CD4-positive, alpha-beta T cell treated with Interleukin-6 at 100 ng/mL for 8 hours (primary cell): ENCODE results near the gene CKMT2.
A peak's percentile ranks its signal among the peaks of the same experiment; 100 is the strongest.
"Not testable (repeated sequence)": the region's sequence is repeated elsewhere in the genome, so short reads cannot be mapped to it uniquely, and the experiment has no call there.

Source experiments
- DNase-seq: peaks from one replicate; pipeline ENCODE4 v3.0.0-alpha.2; 2020; ENCODE audit warnings: mixed read lengths, low spot score

CKMT2 gene

DNA sequence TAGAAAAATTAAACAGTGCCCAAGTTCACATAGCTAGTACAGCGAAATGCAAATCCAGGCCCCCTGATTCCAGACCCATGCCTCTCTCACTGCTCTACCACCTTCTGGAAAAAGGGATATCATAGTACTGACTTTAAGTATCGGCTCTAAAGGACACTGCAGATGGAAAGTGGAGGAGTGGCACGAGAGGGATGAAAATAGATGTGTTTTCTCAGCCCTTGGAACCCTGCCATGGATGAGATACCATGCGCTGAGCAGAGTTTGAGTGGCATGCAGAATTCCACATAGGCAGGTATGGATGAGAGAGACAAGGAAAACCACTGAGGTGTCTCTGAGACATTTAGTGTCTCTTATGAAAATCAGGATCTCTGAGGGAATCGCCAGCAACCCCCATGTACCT, 18.8 kb downstream of the CKMT2 start:
- no peak for DNase-seq

DNA sequence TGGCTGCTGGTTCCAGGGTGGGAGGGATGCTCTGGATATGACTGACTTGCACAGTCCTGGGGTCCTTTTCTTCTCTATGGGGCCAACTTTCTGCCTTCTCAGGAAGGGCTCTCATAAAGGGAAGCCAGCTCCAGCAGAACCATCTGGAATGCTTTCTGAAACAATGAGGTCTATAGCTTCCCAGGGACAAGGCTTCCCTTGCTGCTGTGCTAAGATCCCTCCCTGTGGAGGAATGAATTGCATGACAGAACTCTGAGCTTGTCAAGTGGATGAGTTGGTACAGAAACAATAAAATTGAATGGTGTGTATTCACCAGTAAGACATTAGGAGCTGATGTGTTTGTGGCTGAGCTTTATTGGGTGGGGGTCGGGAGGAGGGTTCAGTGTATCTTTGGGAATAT, 19.8 kb downstream of the CKMT2 start:
- no peak for DNase-seq

DNA sequence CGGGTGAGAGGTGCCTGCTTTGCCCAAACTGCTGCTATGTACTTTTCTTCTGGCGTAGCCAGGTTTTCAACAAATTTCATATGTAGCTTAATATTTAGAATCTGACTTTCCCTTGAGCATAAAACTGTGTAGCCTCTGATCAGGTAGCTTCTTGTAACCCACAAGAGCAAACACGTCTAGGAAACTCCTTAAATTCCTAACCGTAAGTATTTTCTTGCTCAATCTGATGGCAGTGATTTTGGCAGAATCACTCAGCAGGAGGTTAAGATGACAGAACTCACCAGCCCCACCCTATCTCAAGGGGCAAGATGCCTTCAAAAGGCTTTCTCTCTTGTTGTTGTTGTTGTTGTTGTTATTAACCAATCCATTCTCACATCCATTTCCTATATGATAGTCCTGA, 20.8 kb downstream of the CKMT2 start:
- no peak for DNase-seq

DNA sequence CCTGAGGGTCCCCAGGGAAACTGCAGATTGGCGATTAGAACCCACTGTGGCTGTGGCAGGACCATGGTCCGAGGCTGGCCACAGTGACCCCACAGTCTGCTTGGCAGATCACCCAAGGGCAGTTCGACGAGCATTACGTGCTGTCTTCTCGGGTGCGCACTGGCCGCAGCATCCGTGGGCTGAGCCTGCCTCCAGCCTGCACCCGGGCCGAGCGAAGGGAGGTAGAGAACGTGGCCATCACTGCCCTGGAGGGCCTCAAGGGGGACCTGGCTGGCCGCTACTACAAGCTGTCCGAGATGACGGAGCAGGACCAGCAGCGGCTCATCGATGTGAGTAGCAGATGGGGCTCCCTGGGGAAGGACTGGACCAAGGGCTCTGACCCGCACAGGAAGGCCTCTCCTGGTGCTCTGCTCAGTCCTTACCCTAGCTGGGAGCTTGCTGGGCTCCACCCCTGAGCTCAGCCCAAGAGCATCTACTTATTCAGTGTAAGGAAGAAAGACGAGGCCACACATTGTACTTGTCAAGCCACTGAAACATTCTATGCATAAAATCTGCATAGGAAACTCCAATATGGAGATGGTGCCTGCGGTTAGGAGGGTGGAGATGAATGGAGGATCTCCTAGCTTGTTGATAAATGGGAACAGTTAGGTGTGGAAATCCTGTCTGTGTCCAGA, 21.9 kb downstream of the CKMT2 start:
- no peak for DNase-seq

DNA sequence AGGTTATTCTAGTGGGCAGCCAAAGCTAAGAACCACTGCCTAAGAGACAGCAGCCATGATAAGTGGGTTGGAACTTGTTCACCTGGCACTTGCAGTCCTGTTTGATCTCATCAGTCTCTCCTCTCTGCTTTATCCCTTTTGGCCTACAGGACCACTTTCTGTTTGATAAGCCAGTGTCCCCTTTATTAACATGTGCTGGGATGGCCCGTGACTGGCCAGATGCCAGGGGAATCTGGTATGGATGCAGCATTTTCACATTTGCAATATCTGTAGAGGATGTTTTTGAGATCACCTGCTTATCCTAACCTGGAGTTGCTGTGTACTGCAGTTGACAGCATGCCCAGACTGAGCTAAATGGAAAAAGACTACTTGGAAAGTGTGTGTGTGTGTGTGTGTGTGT, 23.6 kb downstream of the CKMT2 start:
- no peak for DNase-seq

DNA sequence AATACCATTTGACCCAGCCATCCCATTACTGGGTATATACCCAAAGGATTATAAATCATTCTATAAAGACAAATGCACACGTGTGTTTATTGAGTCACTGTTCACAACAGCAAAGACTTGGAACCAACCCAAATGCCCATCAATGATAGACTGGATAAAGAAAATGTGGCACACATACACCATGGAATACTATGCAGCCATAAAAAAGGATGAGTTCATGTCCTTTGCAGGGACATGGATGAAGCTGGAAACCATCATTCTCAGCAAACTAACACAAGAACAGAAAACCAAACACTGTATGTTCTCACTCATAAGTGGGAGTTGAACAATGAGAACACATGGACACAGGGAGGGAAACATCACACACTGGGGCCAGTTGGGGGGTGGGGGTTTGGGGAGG, 29.7 kb downstream of the CKMT2 start:
- DNase-seq = not testable (repeated sequence)

DNA sequence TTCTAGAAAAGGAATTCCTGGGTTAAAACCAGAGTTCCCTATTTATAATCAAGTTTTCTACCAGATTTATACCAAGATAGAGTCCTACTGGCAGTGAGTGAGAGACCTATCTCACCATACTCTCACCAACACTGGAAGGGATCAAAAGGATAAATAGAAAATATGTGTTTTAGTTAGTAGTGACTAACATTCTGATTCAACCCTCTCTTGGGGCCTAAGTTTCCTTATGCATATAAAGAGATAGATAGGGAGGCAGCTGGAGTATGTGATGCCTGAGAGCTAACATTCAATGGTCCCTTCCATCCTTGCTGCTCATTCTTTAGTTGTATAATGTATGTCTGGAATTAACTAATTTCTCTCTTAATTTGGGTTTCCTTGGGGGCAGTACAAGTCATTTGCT, 32.0 kb downstream of the CKMT2 start:
- DNase-seq = no peak

DNA sequence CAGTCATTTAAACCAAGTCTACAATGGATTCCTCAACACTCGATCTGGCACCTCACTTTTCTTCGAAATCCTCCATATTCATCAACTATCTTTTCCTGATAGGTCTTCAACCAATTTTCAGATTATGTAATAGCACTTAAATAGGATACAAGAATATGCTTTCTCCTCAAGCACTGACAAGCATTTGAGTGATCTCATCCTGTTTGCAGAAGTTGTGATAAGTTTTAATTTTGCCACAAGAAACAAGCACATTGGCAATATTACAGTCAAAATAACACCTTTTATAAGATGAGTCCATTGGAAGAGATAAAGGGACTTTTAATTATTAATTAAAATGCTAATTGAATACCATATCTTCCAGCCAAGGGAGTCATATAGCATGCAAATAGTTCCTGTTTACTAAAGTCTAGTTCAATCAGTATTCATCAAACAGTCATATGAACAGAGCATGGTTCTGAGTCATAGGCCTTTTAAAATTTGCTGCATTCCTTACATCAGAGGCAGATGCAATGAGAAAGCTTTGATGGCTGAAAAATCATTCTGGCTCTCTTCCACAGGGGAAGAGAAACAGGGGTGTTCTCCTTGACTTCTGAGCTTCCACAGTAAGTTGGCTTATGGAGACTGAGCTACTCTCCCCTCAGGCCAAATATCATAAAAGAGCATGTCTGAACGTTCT, 35.5 kb downstream of the CKMT2 start:
- DNase-seq = no peak

DNA sequence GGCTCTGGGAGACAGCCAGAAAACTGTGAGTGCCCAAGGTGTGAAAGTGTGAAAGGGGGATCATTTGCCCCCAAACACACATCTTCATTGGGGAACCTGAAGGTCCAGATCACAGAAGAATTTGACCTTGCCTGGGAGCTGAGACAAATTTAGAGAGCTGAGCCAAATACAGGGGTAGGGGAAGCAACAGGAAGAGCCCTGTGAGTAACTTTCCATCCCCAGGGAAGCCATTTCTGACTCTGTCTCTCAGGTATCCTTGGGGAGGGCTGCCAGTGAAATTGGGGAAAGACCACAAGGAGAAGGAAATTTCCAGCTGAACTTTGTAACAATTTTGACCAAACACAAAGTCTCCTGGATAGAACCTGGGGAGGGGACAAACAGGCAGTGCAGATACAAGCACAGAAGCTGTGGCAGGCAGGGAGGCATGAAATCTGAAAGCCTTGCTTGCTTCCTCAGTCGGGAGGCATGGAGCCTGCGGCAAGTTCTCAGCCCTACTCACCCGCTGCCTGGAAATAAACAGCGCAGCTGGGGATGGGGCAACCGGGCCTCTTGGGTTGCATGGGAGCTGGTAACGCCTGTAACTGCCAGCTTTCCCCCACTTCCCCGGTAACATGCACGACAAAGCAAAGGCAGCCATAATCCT, 36.8 kb downstream of the CKMT2 start:
- no peak for DNase-seq

DNA sequence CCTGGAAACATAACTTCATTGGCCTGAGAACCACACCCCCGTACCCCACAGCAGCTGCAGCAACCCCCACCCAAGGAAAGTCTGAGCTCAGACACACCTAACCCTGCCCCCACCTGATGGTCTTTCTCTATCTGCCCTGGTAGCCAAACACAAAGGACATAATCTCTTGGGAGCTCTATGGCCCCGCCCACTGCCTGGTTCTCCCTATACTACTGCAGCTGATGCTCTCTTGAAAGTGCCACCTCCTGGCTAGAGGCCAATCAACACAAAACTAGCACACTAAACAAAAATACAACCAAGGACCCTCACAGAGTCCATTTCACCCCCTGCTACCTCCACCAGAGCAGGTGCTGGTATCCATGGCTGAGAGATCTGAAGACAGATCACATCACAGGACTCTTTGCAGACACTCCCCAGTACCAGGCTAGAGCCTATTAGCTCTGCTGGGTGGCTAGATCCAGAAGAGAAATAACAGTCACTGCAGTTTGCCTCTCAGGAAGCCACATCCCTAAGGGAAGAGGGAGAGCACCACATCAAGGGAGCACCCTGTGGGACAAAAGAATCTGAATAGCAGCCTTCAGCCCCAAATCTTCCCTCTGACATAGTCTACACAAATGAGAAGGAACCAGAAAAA, 37.4 kb downstream of the CKMT2 start:
- not testable (repeated sequence) for DNase-seq

DNA sequence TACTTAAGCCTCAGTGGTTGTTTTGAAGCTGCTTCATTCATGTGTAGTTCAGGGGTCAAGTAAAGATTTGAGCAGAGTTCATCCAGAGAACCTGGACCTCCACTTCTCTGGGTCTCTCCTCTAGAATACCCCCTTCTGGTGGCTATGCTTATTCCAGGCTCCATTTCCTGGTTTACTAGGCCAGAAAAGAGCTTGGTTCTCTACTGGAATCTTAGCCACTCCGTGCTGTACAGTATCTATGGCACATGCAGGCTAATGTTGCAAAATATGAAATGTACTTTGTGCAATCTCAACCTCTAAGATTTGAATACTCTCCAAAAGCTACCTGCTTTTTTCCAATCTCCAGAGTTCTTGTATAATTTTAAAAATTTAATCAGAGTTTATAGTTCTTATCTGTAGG, 50.9 kb downstream of the CKMT2 start:
- DNase-seq = no peak

DNA sequence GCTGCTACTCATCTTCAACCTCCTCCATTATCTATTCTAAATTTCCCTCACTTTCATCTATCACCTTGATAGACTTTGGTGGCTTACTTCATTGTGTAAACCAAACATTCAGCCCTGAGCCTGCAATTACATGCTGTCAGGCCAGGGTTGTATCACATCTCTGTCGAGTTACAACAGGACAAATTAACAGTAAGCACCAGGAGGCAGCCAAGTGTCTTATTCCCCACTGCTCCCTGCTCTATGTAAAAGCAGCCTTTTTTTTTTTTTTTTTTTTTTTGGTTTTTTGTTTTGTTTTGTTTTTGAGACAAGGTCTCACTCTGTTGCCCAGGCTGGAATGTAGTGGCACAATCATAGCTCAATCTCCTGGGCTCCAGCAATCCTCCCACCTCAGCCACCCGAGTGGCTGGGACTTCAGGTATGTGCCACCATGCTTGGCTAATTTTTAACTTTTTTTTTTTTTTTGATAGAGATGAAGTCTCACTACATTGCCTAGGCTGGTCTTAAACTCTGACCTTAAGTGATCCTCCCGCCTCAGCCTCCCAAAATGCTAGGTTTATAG, 53.0 kb downstream of the CKMT2 start:
- no peak for DNase-seq

DNA sequence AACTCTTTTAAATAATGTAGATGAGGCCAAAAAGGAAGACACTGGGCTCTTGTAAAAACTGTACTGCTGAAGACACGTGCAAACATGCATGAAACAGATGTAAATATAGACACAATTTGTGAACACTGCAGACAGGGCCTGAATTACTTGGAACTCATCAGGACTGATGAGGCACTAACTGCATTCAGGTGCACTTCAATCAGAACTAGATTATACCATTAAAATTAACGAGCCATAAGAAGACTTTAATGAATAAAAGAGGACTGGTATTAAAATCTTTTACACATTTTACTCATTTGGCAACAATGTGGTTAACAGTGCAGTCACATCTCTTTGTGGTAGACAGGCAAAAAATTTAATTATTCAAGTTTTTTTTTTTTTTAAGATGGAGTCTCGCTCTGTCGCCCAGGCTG, 54.9 kb downstream of the CKMT2 start:
- DNase-seq = no peak

DNA sequence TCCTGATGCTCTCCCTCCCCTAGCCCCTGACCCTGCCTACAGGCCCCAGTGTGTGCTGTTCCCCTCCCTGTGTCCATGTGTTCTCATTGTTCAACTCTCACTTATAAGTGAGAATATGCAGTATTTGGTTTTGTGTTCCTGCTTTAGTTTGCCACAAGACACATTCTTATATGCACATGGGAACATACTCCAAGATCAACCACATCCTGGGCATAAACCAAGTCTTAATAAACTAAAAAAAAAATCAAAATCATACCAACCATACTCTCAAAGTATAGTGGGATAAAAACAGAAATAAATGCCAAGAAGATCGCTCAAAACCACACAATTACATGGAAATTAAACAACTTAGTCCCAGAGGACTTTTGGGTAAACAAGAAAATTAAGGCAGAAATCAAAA, 57.0 kb downstream of the CKMT2 start:
- no peak for DNase-seq

DNA sequence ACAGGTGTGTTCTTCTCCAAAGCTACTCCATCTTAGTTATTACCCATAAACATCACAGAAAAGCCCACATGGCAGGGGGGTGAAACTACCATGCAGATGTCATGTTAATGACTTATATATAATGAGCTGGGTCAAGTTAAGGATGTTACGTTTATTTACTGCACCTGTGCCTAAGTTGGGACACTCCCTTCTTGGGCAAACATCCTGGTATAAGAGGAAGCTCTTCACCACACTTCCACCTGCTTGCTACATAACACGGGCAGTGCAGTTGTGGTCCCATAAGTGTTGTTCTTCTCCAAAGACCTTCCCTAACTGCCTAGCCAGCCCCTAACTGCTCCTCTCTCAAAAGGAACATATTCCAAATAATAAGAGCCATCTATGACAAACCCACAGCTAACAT, 59.0 kb downstream of the CKMT2 start:
- DNase-seq = no peak

DNA sequence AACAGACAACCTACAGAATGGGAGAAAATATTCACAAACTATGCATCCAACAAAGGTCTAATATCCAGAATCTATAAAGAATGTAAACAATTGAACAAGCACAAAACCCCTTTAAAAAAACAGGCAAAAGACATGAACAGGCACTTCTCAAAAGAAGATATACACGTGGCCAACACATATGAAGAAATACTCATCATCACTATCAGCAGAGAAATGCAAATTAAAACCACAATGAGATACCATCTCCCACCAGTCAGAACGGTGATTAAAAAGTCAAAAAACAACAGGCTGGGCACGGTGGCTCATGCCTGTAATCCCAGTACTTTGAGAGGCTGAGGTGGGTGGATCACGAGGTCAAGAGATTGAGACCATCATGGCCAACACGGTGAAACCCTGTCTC, 60.9 kb downstream of the CKMT2 start:
- not testable (repeated sequence) for DNase-seq

DNA sequence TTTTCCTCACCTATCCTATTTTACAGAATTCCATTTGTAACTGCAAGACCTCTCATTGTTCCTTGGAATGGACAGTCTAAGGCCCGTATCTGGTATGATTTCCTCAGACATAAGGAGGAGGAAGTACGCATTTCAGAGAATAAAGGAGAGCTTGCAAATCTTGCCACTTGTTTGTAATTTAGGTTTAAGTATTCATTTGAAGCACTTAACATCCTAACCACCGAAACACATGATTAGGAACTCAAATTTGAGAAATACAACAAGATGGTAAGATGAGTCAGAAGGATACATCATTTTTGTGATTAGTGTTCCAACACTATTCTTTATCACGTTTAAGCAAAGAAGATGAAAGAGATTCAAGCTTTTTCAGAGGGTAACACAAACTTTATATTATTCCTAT, 64.4 kb downstream of the CKMT2 start:
- DNase-seq = no peak

DNA sequence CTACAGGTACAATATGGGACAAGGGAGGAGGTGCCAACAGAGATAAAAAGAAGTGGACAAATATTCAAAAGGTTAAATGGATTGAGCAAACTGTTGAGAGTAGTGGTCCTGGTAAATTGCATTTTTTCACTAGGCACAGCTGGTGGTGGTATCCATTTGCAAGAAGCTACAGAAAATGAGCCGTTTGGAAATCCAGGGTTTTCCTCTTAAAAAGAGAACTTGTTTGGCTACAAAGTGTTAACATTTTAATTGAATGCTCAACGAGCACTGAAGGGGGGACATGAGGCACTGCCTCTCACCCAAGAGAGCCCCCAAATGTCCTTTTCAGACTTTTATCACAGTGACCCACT, 67.8 kb downstream of the CKMT2 start:
- no peak for DNase-seq

DNA sequence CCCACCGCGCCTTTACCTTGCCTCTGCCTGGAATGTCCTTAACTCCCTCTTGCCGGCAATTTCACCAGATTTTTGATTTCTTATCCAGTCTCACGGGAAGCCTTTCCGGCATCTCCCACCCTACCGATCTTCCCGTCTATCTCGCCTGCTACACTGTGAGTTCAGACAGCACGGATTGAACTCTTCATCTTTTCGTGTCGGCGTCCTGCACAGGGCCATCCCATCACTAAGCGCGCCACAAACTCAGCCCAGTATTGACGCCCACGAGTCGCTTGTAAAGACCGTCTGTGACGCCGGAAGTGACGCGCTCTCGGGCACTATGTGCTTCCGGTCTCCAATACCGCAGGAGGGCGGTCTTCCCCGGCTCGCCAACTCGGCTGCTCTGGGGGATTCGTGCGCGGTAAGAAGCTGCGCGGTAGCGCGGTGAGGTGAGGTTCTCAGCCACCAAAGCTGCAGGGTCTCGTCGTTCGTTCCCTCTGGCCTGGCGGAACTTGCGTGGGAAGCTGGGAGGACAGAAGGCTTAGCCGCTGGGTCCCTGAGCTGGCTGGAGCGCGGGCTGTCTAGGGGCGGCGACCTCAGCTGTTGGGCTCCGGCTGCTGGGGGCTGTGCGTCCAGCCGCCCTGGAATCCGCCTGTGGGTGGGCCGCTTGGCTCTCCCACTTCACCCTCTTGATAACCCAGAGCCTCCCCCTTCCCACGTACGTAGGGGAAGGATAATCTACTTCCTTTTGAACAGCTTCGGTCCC, 68.3 kb downstream of the CKMT2 start, which contains the start of gene ZCCHC9:
ZCCHC9 (plus strand) TSS at position 317 of the 745 bp plus-strand sequence. CDS start 3,171 bp downstream, outside the sequence.
- DNase-seq = peak; percentile 91

DNA sequence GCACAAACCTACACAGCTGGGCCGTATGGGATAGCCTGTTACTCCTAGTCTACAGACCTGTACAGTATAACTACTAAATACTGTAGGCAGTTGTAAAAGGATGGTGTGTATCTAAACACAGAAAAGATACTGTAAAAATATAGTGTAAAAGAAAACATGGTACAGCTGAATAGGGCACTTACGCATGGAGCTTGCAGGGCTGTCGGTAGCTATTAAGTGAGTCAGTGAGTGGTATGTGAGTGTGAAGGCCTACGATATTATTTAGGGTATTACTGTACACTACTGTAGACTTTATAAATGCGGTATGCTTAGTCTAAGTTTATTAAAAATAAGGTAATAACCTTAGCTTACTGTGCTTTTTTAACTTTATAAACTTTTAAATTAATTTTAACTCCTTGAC, 69.5 kb downstream of the CKMT2 start:
- DNase-seq = no peak

DNA sequence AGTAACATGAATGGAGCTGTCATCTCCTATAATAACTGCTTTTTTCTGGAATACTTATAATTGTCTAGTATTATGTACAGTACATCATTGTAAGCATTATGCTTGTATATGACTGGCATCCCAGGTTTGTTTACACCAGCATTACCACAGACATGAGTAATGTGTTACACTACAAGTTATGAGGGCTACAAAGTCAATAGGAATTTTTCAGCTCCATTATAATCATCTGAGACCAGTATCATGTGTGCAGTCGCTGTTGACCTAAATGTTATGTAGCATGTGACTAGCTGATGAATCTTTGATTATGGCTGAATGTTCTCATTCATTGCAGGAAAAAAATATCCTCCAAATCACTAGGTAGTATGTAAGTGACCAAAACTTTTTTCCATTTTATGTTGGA, 70.4 kb downstream of the CKMT2 start:
- DNase-seq = no peak

DNA sequence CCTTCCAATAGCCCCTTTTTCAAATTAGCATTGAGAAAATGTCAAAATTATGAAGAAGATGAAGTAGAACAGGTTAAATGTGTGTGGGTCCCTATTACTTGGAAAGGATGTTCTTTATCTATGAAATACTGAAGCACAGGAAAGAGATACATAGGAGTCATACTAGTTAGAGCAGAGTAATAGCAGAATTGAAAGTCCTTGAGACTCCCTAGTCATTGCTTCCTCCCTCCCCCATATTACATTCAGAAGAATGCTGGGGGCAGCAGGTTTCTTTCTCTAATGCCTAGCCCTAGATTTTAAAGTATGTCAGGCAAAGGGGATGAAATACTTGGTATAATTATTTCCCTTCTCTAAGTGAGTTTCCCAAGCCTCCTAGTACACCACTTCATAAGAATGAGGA, 72.7 kb downstream of the CKMT2 start:
- DNase-seq = no peak
